Activated T-helper 1 cell treated with anti-CD3 and anti-CD28 coated beads, Interleukin-12 subunit alpha, Interleukin-12 subunit beta, Interleukin-2, Interleukin-4 antibody, amounts not matched to agents 30 ng/mL and 10 ng/mL and 1 ng/mL, durations not matched to agents 14 hours and 24 hours and 36 hours (primary cell): Measurements from ENCODE around the gene AGPAT1. TPM values are rescaled to one million over a fixed set of nuclear protein-coding genes. Genes with fewer than 3 reads are reported as not detected.
A peak's percentile ranks its signal among the peaks of the same experiment; 100 is the strongest.
"Not testable (repeated sequence)": the region's sequence is repeated elsewhere in the genome, so short reads cannot be mapped to it uniquely, and the experiment has no call there.

Experiments
- DNase-seq: peaks from one replicate; pipeline ENCODE4 v3.0.0; 2021; ENCODE audit warnings: low spot score
- H3K27ac Mint-ChIP-seq: one replicate; pipeline ENCODE4 v1.8.0; 2021; ENCODE audit warnings: mild to moderate bottlenecking, mixed read lengths
- H3K27me3 Mint-ChIP-seq: one replicate; pipeline ENCODE4 v1.8.0; 2022; ENCODE audit warnings: mild to moderate bottlenecking, moderate library complexity, mixed read lengths; ENCODE audit not compliant: insufficient read depth
- H3K36me3 Mint-ChIP-seq: one replicate; pipeline ENCODE4 v1.8.0; 2021; ENCODE audit warnings: low read depth, mixed read lengths
- H3K4me1 Mint-ChIP-seq: one replicate; pipeline ENCODE4 v1.8.0; 2021; ENCODE audit warnings: low read depth, mixed read lengths
- H3K4me3 Mint-ChIP-seq: one replicate; pipeline ENCODE4 v1.8.0; 2021; ENCODE audit warnings: mild to moderate bottlenecking, moderate library complexity, mixed read lengths
- H3K9me3 Mint-ChIP-seq: one replicate; pipeline ENCODE4 v1.8.0; 2021; ENCODE audit warnings: mixed read lengths
- intact Hi-C: fragments of 100-400 bp; cut with micrococcal nuclease; formaldehyde crosslinking; loops from one replicate; pipeline ENCODE4 v1.15.1; 2024
- total RNA-seq: library from RNA; stranded (reverse); gene quantifications from 2 replicates; pipeline ENCODE4 v1.2.3, GENCODE V29; 2022

Gene AGPAT1
- total RNA-seq, 1 donor from 2014 or later = 35.6 TPM

GRCh38 chr6:32187725-32188380 lies 12.0 kb upstream of the AGPAT1 start:
- intact Hi-C loops, H3K27me3 Mint-ChIP-seq, DNase-seq, H3K9me3 Mint-ChIP-seq: not testable (repeated sequence)
- Mint-ChIP-seq H3K4me1 (peaks cover 55% of the 10 kb centered on the region), H3K4me3 (peak overlapping the region; percentile 82), H3K27ac (peak overlapping the region; percentile 78), H3K36me3 (peaks cover 27% of the 10 kb centered on the region)

GRCh38 chr6:32187009-32187709 lies 11.3 kb upstream of the AGPAT1 start:
- intact Hi-C loops = no loop called here
- H3K4me1 Mint-ChIP-seq = peaks cover 55% of the 10 kb centered on the region
- DNase-seq = no peak
- H3K4me3 Mint-ChIP-seq = peak overlapping the region; percentile 67
- peaks cover 31% of the 10 kb centered on the region for H3K36me3 Mint-ChIP-seq
- H3K27me3 Mint-ChIP-seq = no peaks in the 10 kb centered on the region
- no peaks in the 10 kb centered on the region for H3K9me3 Mint-ChIP-seq
- H3K27ac Mint-ChIP-seq = peak overlapping the region; percentile 85

DNA sequence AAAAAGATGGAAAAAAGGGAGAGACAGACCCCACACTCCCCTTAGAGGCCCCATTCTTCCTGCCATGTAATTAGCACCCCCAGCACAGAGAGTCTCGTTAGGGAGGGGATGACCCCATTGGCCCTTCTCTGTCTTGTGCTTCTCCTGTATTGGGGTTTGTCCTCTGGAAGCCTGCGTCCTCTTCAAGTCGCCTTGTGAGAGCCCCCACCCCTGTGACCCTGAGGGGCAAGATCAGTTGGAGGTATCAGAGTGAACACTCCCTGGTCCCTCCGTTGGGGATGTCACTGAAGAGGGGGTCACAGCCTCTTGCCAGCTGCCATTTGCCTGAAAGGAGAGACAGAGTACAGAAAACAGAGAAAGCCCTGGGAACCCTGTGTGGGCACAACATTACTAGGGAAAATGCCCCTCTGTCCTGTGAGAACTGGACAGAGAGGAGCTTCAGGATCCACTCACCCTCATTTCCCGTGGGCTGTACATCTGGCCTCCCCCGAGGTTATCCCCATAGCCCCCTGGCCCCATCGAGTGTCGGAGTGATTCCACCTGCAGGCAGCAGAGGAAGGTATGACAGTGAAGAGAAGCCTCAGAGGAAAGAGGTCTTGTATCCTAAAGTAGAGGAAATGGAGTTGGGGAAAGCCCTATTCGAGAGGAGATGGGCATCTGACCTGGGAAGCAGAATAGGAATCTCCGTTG lies 10.4 kb upstream of the AGPAT1 start:
- H3K27me3 Mint-ChIP-seq, DNase-seq, intact Hi-C loops, H3K9me3 Mint-ChIP-seq: not testable (repeated sequence)
- Mint-ChIP-seq H3K27ac (peak overlapping the region; percentile 85), H3K4me3 (peak overlapping the region; percentile 65), H3K4me1 (peaks cover 49% of the 10 kb centered on the region), H3K36me3 (peaks cover 34% of the 10 kb centered on the region)

DNA sequence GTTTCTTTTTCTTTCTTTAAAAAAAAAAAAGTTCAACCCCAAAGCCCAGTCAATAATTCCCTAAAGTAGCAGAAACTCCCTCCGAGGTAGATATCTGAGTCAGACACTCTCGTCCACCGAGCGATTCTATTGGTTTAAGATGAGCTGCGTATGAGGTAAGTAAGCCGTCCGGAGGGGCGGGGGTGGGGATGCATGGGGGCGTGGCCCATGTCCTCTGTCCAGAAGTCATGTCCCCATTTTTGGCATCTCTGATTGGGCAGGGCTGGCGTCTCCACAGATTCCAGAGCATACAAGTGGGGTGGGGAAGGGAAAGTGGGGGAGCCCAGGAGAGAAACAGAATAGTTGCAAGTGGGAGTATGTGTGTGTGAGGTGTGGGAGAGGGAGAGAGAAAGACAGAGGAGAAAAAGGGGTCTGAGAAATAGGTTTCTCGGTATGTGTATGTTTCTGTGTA lies 9.8 kb upstream of the AGPAT1 start:
- H3K27me3 Mint-ChIP-seq, H3K9me3 Mint-ChIP-seq, DNase-seq, intact Hi-C loops: not testable (repeated sequence)
- peaks cover 48% of the 10 kb centered on the region for H3K4me1 Mint-ChIP-seq
- peaks cover 39% of the 10 kb centered on the region for H3K36me3 Mint-ChIP-seq
- peak overlapping the region; percentile 85 for H3K27ac Mint-ChIP-seq
- peak overlapping the region; percentile 38 for H3K4me3 Mint-ChIP-seq

DNA sequence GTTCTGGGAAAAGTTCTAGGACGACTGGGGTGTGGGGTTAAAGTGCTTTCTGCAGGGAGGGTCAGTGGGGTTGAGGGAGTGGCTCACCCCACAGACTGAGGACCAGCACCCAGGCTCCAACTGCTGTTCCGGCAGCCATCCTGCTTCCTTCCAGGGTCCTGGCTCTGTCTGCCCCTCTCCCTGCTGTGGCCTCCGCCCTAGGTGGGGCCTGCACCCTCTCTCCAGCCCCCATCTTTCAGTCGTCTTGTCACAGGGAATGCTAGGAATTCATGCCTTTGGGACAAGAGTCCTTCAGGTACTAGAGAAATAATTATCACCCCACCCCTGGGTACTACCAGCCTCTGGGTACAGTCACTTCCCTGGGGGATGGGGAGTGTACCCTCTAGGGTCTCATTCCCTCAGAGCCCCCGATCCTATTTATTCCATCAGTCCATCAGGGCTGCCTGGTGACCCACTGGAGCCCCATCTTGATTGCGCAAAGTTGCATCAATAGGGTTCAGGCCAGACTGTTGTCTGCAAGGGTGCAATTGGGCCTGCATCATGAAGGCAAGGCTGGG lies 8.3 kb upstream of the AGPAT1 start, which contains the start of gene AGER:
TSS of gene AGER (minus strand) at position 170 of the 557 bp plus-strand sequence. CDS start at position 139, 31 bp downstream.
- Mint-ChIP-seq H3K27ac (peak within 1 kb of the TSS; percentile 29), H3K36me3 (peaks cover 46% of the 10 kb centered on the region), H3K9me3 (no peaks in the 10 kb centered on the region), H3K27me3 (no peaks in the 10 kb centered on the region), H3K4me1 (peaks cover 55% of the 10 kb centered on the region), H3K4me3 (no peak within 1 kb of the TSS)
- intact Hi-C loops = no loop called here
- DNase-seq = no peak

DNA sequence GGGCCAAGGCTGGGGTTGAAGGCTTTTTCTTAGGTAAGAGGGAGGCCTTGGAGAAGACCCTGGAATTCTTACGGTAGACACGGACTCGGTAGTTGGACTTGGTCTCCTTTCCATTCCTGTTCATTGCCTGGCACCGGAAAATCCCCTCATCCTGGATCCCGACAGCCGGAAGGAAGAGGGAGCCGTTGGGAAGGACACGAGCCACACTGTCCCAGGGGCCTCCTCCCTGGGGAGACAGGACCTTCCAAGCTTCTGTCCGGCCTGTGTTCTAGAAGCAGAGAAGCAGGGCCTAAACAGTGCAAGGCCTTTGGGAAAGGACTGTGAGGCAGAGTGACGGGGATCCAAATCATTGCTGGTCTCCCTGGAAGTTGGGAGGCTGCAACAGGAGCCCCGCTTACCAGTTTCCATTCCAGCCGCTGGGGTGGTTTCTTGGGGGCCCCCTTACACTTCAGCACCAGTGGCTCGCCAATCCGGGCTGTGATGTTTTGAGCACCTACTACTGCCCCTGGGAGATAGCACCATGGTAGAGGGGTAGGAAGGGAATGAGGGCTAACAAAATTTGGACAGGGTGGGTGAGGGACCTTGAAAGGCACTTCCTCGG lies 7.7 kb upstream of the AGPAT1 start:
- H3K4me1 Mint-ChIP-seq = peaks cover 55% of the 10 kb centered on the region
- H3K27me3 Mint-ChIP-seq = no peaks in the 10 kb centered on the region
- intact Hi-C loops = no loop called here
- peak overlapping the region; percentile 1 for H3K27ac Mint-ChIP-seq
- no peaks in the 10 kb centered on the region for H3K9me3 Mint-ChIP-seq
- H3K4me3 Mint-ChIP-seq = no peak overlapping the region
- H3K36me3 Mint-ChIP-seq = peaks cover 48% of the 10 kb centered on the region
- DNase-seq = no peak

- no peak overlapping the region for H3K4me3 Mint-ChIP-seq
- H3K9me3 Mint-ChIP-seq = no peaks in the 10 kb centered on the region
- H3K27ac Mint-ChIP-seq = peak overlapping the region; percentile 41
- peaks cover 55% of the 10 kb centered on the region for H3K4me1 Mint-ChIP-seq
- H3K27me3 Mint-ChIP-seq = no peaks in the 10 kb centered on the region
- intact Hi-C loops = no loop called here
- no peak for DNase-seq
- H3K36me3 Mint-ChIP-seq = peaks cover 48% of the 10 kb centered on the region
Observed at GRCh38 chr6:32183030-32183429, 7.1 kb upstream of the AGPAT1 start.

DNA sequence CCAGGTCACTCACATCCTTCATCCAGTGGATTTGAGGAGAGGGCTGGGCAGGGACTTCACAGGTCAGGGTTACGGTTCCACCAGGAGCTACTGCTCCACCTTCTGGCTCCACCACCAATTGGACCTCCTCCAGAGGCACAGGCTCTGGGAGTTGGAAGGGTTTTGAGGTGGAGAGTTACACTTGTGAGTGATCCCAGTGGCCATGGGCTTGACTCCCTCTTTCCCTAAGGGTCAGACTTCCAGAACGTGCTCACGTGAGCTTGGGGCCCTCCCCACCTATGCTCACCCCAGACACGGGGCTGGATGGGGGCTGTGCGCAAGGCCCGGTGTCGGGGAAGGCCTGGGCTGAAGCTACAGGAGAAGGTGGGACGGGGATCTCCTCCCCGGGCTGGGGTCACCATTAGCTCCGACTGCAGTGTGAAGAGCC lies 6.7 kb upstream of the AGPAT1 start:
- intact Hi-C loops = no loop called here
- H3K4me1 Mint-ChIP-seq = peaks cover 54% of the 10 kb centered on the region
- peaks cover 46% of the 10 kb centered on the region for H3K36me3 Mint-ChIP-seq
- no peaks in the 10 kb centered on the region for H3K27me3 Mint-ChIP-seq
- H3K27ac Mint-ChIP-seq = peak overlapping the region; percentile 41
- H3K9me3 Mint-ChIP-seq = no peaks in the 10 kb centered on the region
- no peak overlapping the region for H3K4me3 Mint-ChIP-seq
- no peak for DNase-seq

- DNase-seq = no peak
- Mint-ChIP-seq H3K36me3 (peaks cover 41% of the 10 kb centered on the region), H3K4me3 (no peak overlapping the region), H3K9me3 (no peaks in the 10 kb centered on the region), H3K27ac (no peak overlapping the region), H3K4me1 (peaks cover 54% of the 10 kb centered on the region), H3K27me3 (no peaks in the 10 kb centered on the region)
- intact Hi-C loops = no loop called here
Observed at GRCh38 chr6:32181915-32182529, 6.1 kb upstream of the AGPAT1 start.

DNA sequence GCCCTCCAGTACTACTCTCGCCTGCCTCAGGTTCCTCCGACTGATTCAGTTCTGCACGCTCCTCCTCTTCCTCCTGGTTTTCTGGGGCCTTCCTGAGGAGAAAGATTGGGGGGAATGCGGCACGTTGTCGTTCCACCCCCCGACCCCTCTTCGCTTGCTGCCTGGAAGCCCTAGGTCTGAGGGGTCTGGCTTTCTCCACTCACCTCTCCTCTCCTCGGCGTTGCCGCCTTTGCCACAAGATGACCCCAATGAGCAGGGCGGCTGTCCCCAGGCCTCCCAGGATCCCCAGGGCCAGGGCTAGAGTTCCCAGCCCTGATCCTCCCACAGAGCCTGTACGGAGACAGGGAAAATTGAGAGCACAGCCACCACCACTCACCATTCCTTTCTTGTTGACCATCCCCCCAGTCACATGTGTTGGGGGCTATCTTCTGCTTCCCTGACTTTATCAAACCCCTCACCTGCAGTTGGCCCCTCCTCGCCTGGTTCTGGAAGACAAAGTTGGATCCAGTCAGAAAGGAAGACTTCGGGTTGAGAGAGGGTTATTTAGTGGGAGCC lies 5.3 kb upstream of the AGPAT1 start:
- H3K27ac Mint-ChIP-seq = no peak overlapping the region

DNA sequence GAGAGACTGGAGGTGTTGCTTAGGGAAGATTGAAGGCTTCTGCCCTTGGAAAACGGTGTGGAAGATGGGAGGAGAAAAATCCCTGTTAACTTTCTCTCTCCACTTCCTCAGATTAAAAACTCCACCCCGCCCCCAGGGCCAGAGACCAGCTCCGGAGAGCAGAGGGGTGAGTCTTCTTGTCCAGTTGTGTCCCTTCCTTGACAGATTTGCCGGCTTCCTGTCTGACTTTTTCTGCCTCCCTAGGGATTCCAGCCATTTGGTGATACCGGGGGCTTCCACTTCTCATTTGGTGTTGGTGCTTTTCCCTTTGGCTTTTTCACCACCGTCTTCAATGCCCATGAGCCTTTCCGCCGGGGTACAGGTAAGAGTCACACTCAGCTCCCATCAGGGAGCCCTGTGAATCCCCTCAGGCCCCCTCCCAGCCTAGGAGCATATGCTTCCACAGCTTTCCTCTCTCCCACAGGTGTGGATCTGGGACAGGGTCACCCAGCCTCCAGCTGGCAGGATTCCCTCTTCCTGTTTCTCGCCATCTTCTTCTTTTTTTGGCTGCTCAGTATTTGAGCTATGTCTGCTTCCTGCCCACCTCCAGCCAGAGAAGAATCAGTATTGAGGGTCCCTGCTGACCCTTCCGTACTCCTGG lies 4.0 kb upstream of the AGPAT1 start:
- Mint-ChIP-seq H3K4me1 (peaks cover 48% of the 10 kb centered on the region), H3K36me3 (peaks cover 27% of the 10 kb centered on the region), H3K27ac (peak overlapping the region; percentile 73), H3K4me3 (peak overlapping the region; percentile 95), H3K27me3 (no peaks in the 10 kb centered on the region), H3K9me3 (no peaks in the 10 kb centered on the region)
- no peak for DNase-seq
- intact Hi-C loops = loop anchor here (2.0 to 10.0 kb wide), 7 partner anchors 223 to 1853 kb away; partner anchors contain the start of genes CUTA, EHMT2, NELFE and NEU1

More for the DNA sequence above, 5.3 kb upstream of the AGPAT1 start:
- H3K4me1 Mint-ChIP-seq = peaks cover 54% of the 10 kb centered on the region
- H3K4me3 Mint-ChIP-seq = no peak overlapping the region
- DNase-seq = no peak
- peaks cover 33% of the 10 kb centered on the region for H3K36me3 Mint-ChIP-seq
- H3K27me3 Mint-ChIP-seq = no peaks in the 10 kb centered on the region
- no peaks in the 10 kb centered on the region for H3K9me3 Mint-ChIP-seq
- intact Hi-C loops = no loop called here
